K562 (cell line): Measurements from ENCODE around the gene NDUFB10. TPM values are rescaled to one million over a fixed set of nuclear protein-coding genes. Genes with fewer than 3 reads are reported as not detected.

ENCODE experiments used
- AFF4 ChIP-seq: sonication (generic); formaldehyde crosslinking; IDR thresholded peaks from 2 replicates; pipeline ENCODE4 v1.8.0; 2023; ENCODE audit warnings: mild to moderate bottlenecking, missing genetic modification reagents
- ATF7 ChIP-seq: fragments of 450-650 bp; IDR thresholded peaks from 2 replicates; pipeline ENCODE4 v1.7.1; 2014; ENCODE audit warnings: mild to moderate bottlenecking, moderate library complexity
- CHD4 ChIP-seq: fragments of 200-600 bp; sonication (generic); IDR thresholded peaks from 3 replicates; pipeline ENCODE4 v1.6.1; 2012; ENCODE audit warnings: low read depth, mild to moderate bottlenecking, mixed read lengths, low read length, inconsistent platforms; ENCODE audit not compliant: insufficient read depth, insufficient replicate concordance, poor library complexity, severe bottlenecking
- CSDE1 ChIP-seq, 2 experiments: fragments of 450-650 bp; IDR thresholded peaks; 2 replicates each; pipeline ENCODE4 v1.6.1; 2016; ENCODE audit warnings: mild to moderate bottlenecking in 1 of 2
- ETS2 ChIP-seq: IDR thresholded peaks from 2 replicates; pipeline ENCODE4 v1.6.1; 2016; ENCODE audit warnings: borderline replicate concordance, missing genetic modification characterization, mild to moderate bottlenecking, moderate library complexity, missing compliant biosample characterization; ENCODE audit not compliant: poor library complexity, severe bottlenecking
- GATAD2A ChIP-seq: fragments of 450-650 bp; IDR thresholded peaks from 2 replicates; pipeline ENCODE4 v1.6.1; 2017
- HEY1 ChIP-seq: fragments of 250-450 bp; sonication (Bioruptor Pico); IDR thresholded peaks from 2 replicates; pipeline ENCODE4 v1.5.0; 2020; ENCODE audit warnings: mild to moderate bottlenecking, moderate library complexity, borderline replicate concordance
- ILF3 ChIP-seq: fragments of 450-650 bp; IDR thresholded peaks from 2 replicates; pipeline ENCODE4 v1.6.1; 2018; ENCODE audit warnings: antibody characterized with exemption, mild to moderate bottlenecking, moderate library complexity, borderline replicate concordance
- KDM5B ChIP-seq: fragments of 200-600 bp; sonication (generic); IDR thresholded peaks from 2 replicates; pipeline ENCODE4 v1.6.1; 2012; ENCODE audit warnings: low read depth, mild to moderate bottlenecking, moderate library complexity, low read length, control low read depth, inconsistent platforms; ENCODE audit not compliant: insufficient replicate concordance
- MCM5 ChIP-seq: fragments of 450-650 bp; IDR thresholded peaks from 2 replicates; pipeline ENCODE4 v1.6.1; 2016; ENCODE audit warnings: low read depth
- MEF2A ChIP-seq: IDR thresholded peaks from 2 replicates; pipeline ENCODE4 v1.6.1; 2011; ENCODE audit warnings: low read depth, mild to moderate bottlenecking, low read length, moderate library complexity; ENCODE audit not compliant: control insufficient read depth
- NCOA1 ChIP-seq: fragments of 450-650 bp; IDR thresholded peaks from 2 replicates; pipeline ENCODE4 v1.6.1; 2016; ENCODE audit warnings: low read depth
- NR2F6 ChIP-seq: fragments of 450-650 bp; formaldehyde crosslinking; IDR thresholded peaks from 2 replicates; pipeline ENCODE4 v1.4.0; 2020; ENCODE audit warnings: mild to moderate bottlenecking
- PML ChIP-seq: IDR thresholded peaks from 2 replicates; pipeline ENCODE4 v1.6.1; 2012; ENCODE audit warnings: low read length, inconsistent platforms
- PRMT5 ChIP-seq: sonication (generic); formaldehyde crosslinking; IDR thresholded peaks from 2 replicates; pipeline ENCODE4 v1.5.0; 2020; ENCODE audit warnings: missing genetic modification reagents
- RHOXF2B ChIP-seq: fragments of 250-450 bp; sonication (Bioruptor Pico); conservative IDR thresholded peaks from 2 replicates; pipeline ENCODE4 v1.5.1; 2021
- SP1 ChIP-seq: sonication (generic); formaldehyde crosslinking; IDR thresholded peaks from 2 replicates; pipeline ENCODE4 v1.8.1; 2022; ENCODE audit warnings: mild to moderate bottlenecking, missing genetic modification reagents
- SP2 ChIP-seq: IDR thresholded peaks from 2 replicates; pipeline ENCODE4 v1.6.1; 2011; ENCODE audit warnings: mild to moderate bottlenecking, low read depth, low read length, moderate library complexity; ENCODE audit not compliant: poor library complexity, severe bottlenecking; ENCODE audit errors: extremely low read depth
- SREBF2 ChIP-seq: sonication (generic); formaldehyde crosslinking; IDR thresholded peaks from 2 replicates; pipeline ENCODE4 v1.4.0; 2020; ENCODE audit warnings: mild to moderate bottlenecking, missing genetic modification reagents
- STAT6 ChIP-seq: sonication (generic); formaldehyde crosslinking; IDR thresholded peaks from 2 replicates; pipeline ENCODE4 v1.8.1; 2023; ENCODE audit warnings: mild to moderate bottlenecking, missing genetic modification reagents
- ZBED1 ChIP-seq: IDR thresholded peaks from 2 replicates; pipeline ENCODE4 v1.6.1; 2014
- ZNF696 ChIP-seq: fragments of 250-450 bp; sonication (Bioruptor Pico); conservative IDR thresholded peaks from 2 replicates; pipeline ENCODE4 v1.4.0; 2020; ENCODE audit warnings: mild to moderate bottlenecking, moderate library complexity
- polyA plus RNA-seq, 8 experiments: library from polyadenylated mRNA; depleted of rRNA in 4 of 8; stranded (reverse) in 5 of 8; unstranded in 3 of 8; fragments of >200 nt; fragmentation: Nextera tagmentation in 2 of 8; fragmentation: Illumina TruSeq in 1 of 8; extraction: Ambion mirVana in 2 of 8; extraction: Trizol in 1 of 8; gene quantifications; 2 replicates each; pipeline versions ENCODE4 v1.2.1 to v1.2.3, GENCODE V29; 2011 to 2014; ENCODE audit warnings: inconsistent platforms in 1 of 8, missing spikeins in 1 of 8
- total RNA-seq, 7 experiments: library from RNA; depleted of rRNA in 6 of 7; stranded (reverse); fragments of >200 nt in 6 of 7; fragmentation: Illumina TruSeq in 2 of 7; extraction: Trizol in 2 of 7; gene quantifications; 2 replicates each; pipeline versions ENCODE4 v1.2.1 to v1.2.3, GENCODE V29; 2011 to 2021; ENCODE audit warnings: low replicate concordance in 1 of 7

NDUFB10 gene
- total and polyA plus RNA-seq, 9 of the 15 experiments (the other 6 are each of a cell fraction or from before 2014, with no cell fraction given), result 69.3 to 527 (median 161) TPM

GRCh38 chr16:1964506-1965395 lies 5.4 kb downstream of the NDUFB10 start, which contains the start of gene RPS2 (continued):
- peak; percentile 43 for TF ChIP-seq ETS2 (tag)
- peak; percentile 46; the same call in 1 of the 2 replicates for TF ChIP-seq GATAD2A
- no peak for TF ChIP-seq SREBF2 (CRISPR knock-in tag)
- no peak for TF ChIP-seq CSDE1 (IDR thresholded peaks at IDR 0.05)
- peak; percentile 99 for TF ChIP-seq KDM5B
- TF ChIP-seq MCM5, result no peak
- TF ChIP-seq ATF7, result peak; percentile 88
- TF ChIP-seq PML, result peak; percentile 96
- peak; percentile 96 for TF ChIP-seq AFF4 (CRISPR knock-in tag)
- no peak for TF ChIP-seq SP2
- TF ChIP-seq CHD4, result no peak
- no peak for TF ChIP-seq ZNF696 (CRISPR knock-in tag)
- 0 out of 2 replicates have a peak, but pooled peaks have one; percentile 57 for TF ChIP-seq NR2F6 (CRISPR knock-in tag)
- no peak for TF ChIP-seq HEY1 (CRISPR knock-in tag)
- no peak for TF ChIP-seq PRMT5 (CRISPR knock-in tag)
- peak; percentile 80; the same call in 1 of the 2 replicates for TF ChIP-seq STAT6 (CRISPR knock-in tag)
- TF ChIP-seq ZBED1, result 0 out of 2 replicates have a peak, but pooled peaks have one; percentile 35
- TF ChIP-seq NCOA1, result no peak
- TF ChIP-seq MEF2A, result 0 out of 2 replicates have a peak, but pooled peaks have one; percentile 10
- TF ChIP-seq RHOXF2B (CRISPR knock-in tag), result 0 out of 2 replicates have a peak, but pooled peaks have one; percentile 33
- TF ChIP-seq ILF3, result peak; percentile 75; the same call in 1 of the 2 replicates
- peak; percentile 92 for TF ChIP-seq SP1 (CRISPR knock-in tag)
